SK-N-SH (cell line): ENCODE results near the gene CENPN. TPM values are rescaled to one million over a fixed set of nuclear protein-coding genes. Genes with fewer than 3 reads are reported as not detected.

Experiments used
- CTCF ChIA-PET: fragments of 300-600, 350-600 bp; formaldehyde crosslinking; extraction: SDS; loops from one replicate; lab custom pipeline; 2021; lab: Yijun Ruan, JAX
- POLR2A ChIA-PET: fragments of 350-600 bp; sonication (Branson Sonifier 250); formaldehyde crosslinking; extraction: SDS; loops from one replicate; lab custom pipeline; 2020; ENCODE audit warnings: antibody characterized with exemption, inconsistent platforms; lab: Yijun Ruan, JAX
- DNase-seq: peaks from one replicate; pipeline ENCODE4 v3.0.0; 2012
- H2AFZ ChIP-seq: fragments of 200-600 bp; sonication (generic); 2 replicates; pipeline ENCODE4 v1.8.1; 2016; ENCODE audit warnings: antibody characterized with exemption, mild to moderate bottlenecking, low read depth
- H3F3A ChIP-seq: fragments of 200-600 bp; sonication (generic); replicated peaks from 2 replicates; pipeline ENCODE3; 2016; ENCODE audit warnings: antibody characterized with exemption, mild to moderate bottlenecking; ENCODE audit not compliant: insufficient read depth
- H3K27ac ChIP-seq, 2 experiments: fragments of 200-500 bp in 1 of 2; fragments of 200-600 bp in 1 of 2; sonication (Bioruptor generic) in 1 of 2; sonication (generic), shearing (Covaris generic) in 1 of 2; 2 replicates each; pipeline versions ENCODE4 v1.5.1 to v1.6.1; 2014 to 2016; ENCODE audit warnings: low read depth in 2 of 2, inconsistent platforms in 1 of 2, low read length in 1 of 2, mild to moderate bottlenecking in 1 of 2, mixed read lengths in 1 of 2
- H3K27me3 ChIP-seq: fragments of 200-600 bp; sonication (generic), shearing (Covaris generic); 2 replicates; pipeline ENCODE4 v1.6.1; 2016; ENCODE audit warnings: mixed run types; ENCODE audit not compliant: insufficient read depth
- H3K36me3 ChIP-seq, 2 experiments: fragments of 200-500 bp in 1 of 2; fragments of 200-600 bp in 1 of 2; sonication (Bioruptor generic) in 1 of 2; sonication (generic) in 1 of 2; replicated peaks in 1 of 2; 2 replicates each; pipeline versions ENCODE3 to v1.5.1; 2014 to 2016; ENCODE audit warnings: low read length in 1 of 2, mild to moderate bottlenecking in 1 of 2; ENCODE audit not compliant: insufficient read depth in 2 of 2, control insufficient read depth in 1 of 2
- H3K4me1 ChIP-seq, 2 experiments: fragments of 200-500 bp in 1 of 2; fragments of 200-600 bp in 1 of 2; sonication (Bioruptor generic) in 1 of 2; sonication (generic), shearing (Covaris generic) in 1 of 2; 2 replicates each; pipeline versions ENCODE4 v1.5.1 to v1.6.1; 2014 to 2016; ENCODE audit warnings: low read depth in 1 of 2, low read length in 1 of 2, mixed run types in 1 of 2; ENCODE audit not compliant: insufficient read depth in 2 of 2, control insufficient read depth in 1 of 2
- H3K4me2 ChIP-seq: fragments of 200-600 bp; sonication (generic), shearing (Covaris generic); 2 replicates; pipeline ENCODE4 v1.6.1; 2017; ENCODE audit warnings: mixed run types
- H3K4me3 ChIP-seq, 2 experiments: fragments of 200-500 bp in 1 of 2; fragments of 200-600 bp in 1 of 2; sonication (Bioruptor generic) in 1 of 2; sonication (generic), shearing (Covaris generic) in 1 of 2; 2 replicates each; pipeline versions ENCODE4 v1.5.1 to v1.8.1; 2014 to 2016; ENCODE audit warnings: low read depth in 2 of 2, inconsistent platforms in 1 of 2, low read length in 1 of 2, mild to moderate bottlenecking in 1 of 2, mixed read lengths in 1 of 2, moderate library complexity in 1 of 2
- H3K79me2 ChIP-seq: fragments of 200-600 bp; sonication (generic); 2 replicates; pipeline ENCODE4 v1.8.1; 2017; ENCODE audit warnings: mild to moderate bottlenecking; ENCODE audit not compliant: insufficient read depth
- H3K9ac ChIP-seq: fragments of 200-600 bp; sonication (generic); 2 replicates; pipeline ENCODE4 v1.6.1; 2017; ENCODE audit warnings: mixed run types
- H3K9me2 ChIP-seq: fragments of 200-600 bp; sonication (generic); 2 replicates; pipeline ENCODE4 v1.6.1; 2017; ENCODE audit warnings: mixed run types
- H3K9me3 ChIP-seq: fragments of 200-600 bp; sonication (generic); 2 replicates; pipeline ENCODE4 v1.6.1; 2017; ENCODE audit warnings: mixed run types, mild to moderate bottlenecking, moderate library complexity
- H4K20me1 ChIP-seq: fragments of 200-600 bp; sonication (generic); 2 replicates; pipeline ENCODE4 v1.6.1; 2017; ENCODE audit warnings: mild to moderate bottlenecking, mixed run types; ENCODE audit not compliant: insufficient read depth
- CTCF ChIP-seq: fragments of 200-600 bp; sonication (generic); IDR thresholded peaks from 2 replicates; pipeline ENCODE4 v1.6.1; 2017; ENCODE audit warnings: antibody characterized with exemption, mild to moderate bottlenecking, moderate library complexity
- EP300 ChIP-seq, 2 experiments: IDR thresholded peaks; 2 replicates each; pipeline versions ENCODE4 v1.4.0 to v1.6.1; 2012; ENCODE audit warnings: borderline replicate concordance in 1 of 2, low read depth in 1 of 2, low read length in 1 of 2
- FOSL2 ChIP-seq: IDR thresholded peaks from 2 replicates; pipeline ENCODE4 v1.4.0; 2012; ENCODE audit warnings: low read depth, mild to moderate bottlenecking, moderate library complexity, borderline replicate concordance
- FOXJ3 ChIP-seq: sonication (generic); formaldehyde crosslinking; IDR thresholded peaks from 2 replicates; pipeline ENCODE4 v1.5.1; 2020; ENCODE audit warnings: mild to moderate bottlenecking, missing genetic modification reagents
- GATA2 ChIP-seq: sonication (generic); formaldehyde crosslinking; IDR thresholded peaks from 2 replicates; pipeline ENCODE4 v1.5.0; 2020; ENCODE audit warnings: mild to moderate bottlenecking, missing genetic modification reagents
- IRF3 ChIP-seq: fragments of 150-350 bp; IDR thresholded peaks from 2 replicates; pipeline ENCODE4 v1.6.1; 2016; ENCODE audit warnings: mild to moderate bottlenecking, low read depth, low read length
- NRF1 ChIP-seq: IDR thresholded peaks from 2 replicates; pipeline ENCODE4 v1.6.1; 2012; ENCODE audit warnings: low read depth, mild to moderate bottlenecking, low read length
- POLR2AphosphoS5 ChIP-seq: IDR thresholded peaks from 2 replicates; pipeline ENCODE4 v1.6.1; 2012; ENCODE audit warnings: low read depth, low read length
- RAD21 ChIP-seq: IDR thresholded peaks from 2 replicates; pipeline ENCODE4 v1.6.1; 2012; ENCODE audit warnings: mild to moderate bottlenecking, low read length
- RFX5 ChIP-seq: IDR thresholded peaks from 2 replicates; pipeline ENCODE4 v1.6.1; 2012; ENCODE audit warnings: mild to moderate bottlenecking, improper control_type of control experiment, low read length
- SMC3 ChIP-seq: IDR thresholded peaks from 2 replicates; pipeline ENCODE4 v1.6.1; 2012; ENCODE audit warnings: low read depth, low read length, improper control_type of control experiment
- TAF1 ChIP-seq: IDR thresholded peaks from 2 replicates; pipeline ENCODE4 v1.6.1; 2012; ENCODE audit warnings: low read depth, mild to moderate bottlenecking, low read length, moderate library complexity, borderline replicate concordance
- USF1 ChIP-seq: IDR thresholded peaks from 2 replicates; pipeline ENCODE4 v1.4.0; 2012; ENCODE audit warnings: low read depth, borderline replicate concordance
- USF2 ChIP-seq: fragments of 150-350 bp; IDR thresholded peaks from 2 replicates; pipeline ENCODE4 v1.6.1; 2017; ENCODE audit warnings: antibody characterized with exemption, low read length, low read depth, borderline replicate concordance
- YY1 ChIP-seq: IDR thresholded peaks from 2 replicates; pipeline ENCODE4 v1.4.0; 2012; ENCODE audit warnings: low read depth, mild to moderate bottlenecking
- WGBS: methylation state at CpG from one replicate; pipeline ENCODE4 v1.1.6; 2017; ENCODE audit warnings: low lambda C conversion rate; 5-methylcytosine and 5-hydroxymethylcytosine counted together
- polyA plus RNA-seq, 3 experiments: library from polyadenylated mRNA; depleted of rRNA; stranded (reverse); fragments of >200 nt; gene quantifications; 2 replicates each; pipeline ENCODE4 v1.2.3, GENCODE V29; 2012

CENPN gene
- polyA plus RNA-seq, 1 of the 3 experiments (the other 2 are of a cell fraction), result 35.3 TPM

GRCh38 chr16:80991792-80992430, 15.1 kb upstream of the CENPN start:
- no peak for DNase-seq
- Histone ChIP-seq H3F3A (peaks cover 27% of the 10 kb centered on the region), H4K20me1 (no peaks in the 10 kb centered on the region), H3K27ac (peak overlapping the region in 1 of 2 experiments; percentile 84; a peak in 2 of 4 replicates), H3K36me3 (peaks cover 0 to 5% of the 10 kb centered on the region in 2 experiments), H3K27me3 (no peaks in the 10 kb centered on the region), H3K79me2 (peaks cover 91% of the 10 kb centered on the region), H3K4me3 (no peak overlapping the region), H3K9ac (no peak overlapping the region), H2AFZ (no peak overlapping the region), H3K4me2 (0 out of 2 replicates have a peak overlapping the region, but pooled peaks have one; percentile 74), H3K9me3 (no peaks in the 10 kb centered on the region), H3K4me1 (peaks cover 0 to 13% of the 10 kb centered on the region in 2 experiments; a peak in 3 of 4 replicates), H3K9me2 (no peaks in the 10 kb centered on the region)
- TF ChIP-seq FOSL2, result no peak
- no peak for TF ChIP-seq RFX5
- TF ChIP-seq FOXJ3, result no peak
- no peak for TF ChIP-seq GATA2 (CRISPR knock-in tag)
- TF ChIP-seq USF2, result no peak
- TF ChIP-seq RAD21, result no peak
- no peak for TF ChIP-seq TAF1
- POLR2A ChIA-PET, result no interaction called here
- CTCF ChIA-PET, result interaction anchor here (3.4 kb wide), 1 partner anchor 12 kb away, joined by 46 read pairs; no protein-coding TSS in a partner anchor
- 64% methylated on average over 6 of the region's 6 CpGs for WGBS

- peaks cover 0 to 5% of the 10 kb centered on the region in 2 experiments for H3K36me3 ChIP-seq
- CTCF ChIA-PET, result interaction anchor here (1.1 to 3.4 kb wide), 2 partner anchors 11 to 43 kb away, joined by 4 to 46 read pairs; partner anchors contain the start of gene ATMIN
- peaks cover 27% of the 10 kb centered on the region for H3F3A ChIP-seq
- no peaks in the 10 kb centered on the region for H3K9me3 ChIP-seq
- no peak overlapping the region for H2AFZ ChIP-seq
- H4K20me1 ChIP-seq, result no peaks in the 10 kb centered on the region
- no peaks in the 10 kb centered on the region for H3K27me3 ChIP-seq
- peaks cover 94% of the 10 kb centered on the region for H3K79me2 ChIP-seq
- H3K4me2 ChIP-seq, result peak overlapping the region; percentile 74
- POLR2A ChIA-PET, result no interaction called here
- 35% methylated on average over 3 of the region's 3 CpGs for WGBS
- H3K4me3 ChIP-seq, result peak overlapping the region; percentile 26 to 45; a peak in 3 of 4 replicates
- no peaks in the 10 kb centered on the region for H3K9me2 ChIP-seq
- peak overlapping the region; percentile 60 to 84; a peak in 3 of 4 replicates for H3K27ac ChIP-seq
- peak overlapping the region; percentile 64; the same call in 1 of the 2 replicates for H3K9ac ChIP-seq
- DNase-seq, result no peak
- H3K4me1 ChIP-seq, result peaks cover 0 to 17% of the 10 kb centered on the region in 2 experiments; a peak in 3 of 4 replicates
- TF ChIP-seq SMC3 (no peak), IRF3 (no peak), FOSL2 (no peak), NRF1 (no peak), EP300 (IDR thresholded peaks at IDR 0.05; ENCODE audit: borderline replicate concordance in 1 of 2, low read depth in 1 of 2, low read length in 1 of 2) (no peak), RFX5 (no peak), USF1 (no peak), YY1 (no peak), CTCF (no peak), TAF1 (no peak), POLR2AphosphoS5 (no peak)
Measured at GRCh38 chr16:80992676-80993293, 14.2 kb upstream of the CENPN start.
